Duodenal mucosa (tissue), 2 donors: ENCODE data around the gene RSAD1.

Source experiments
- H3K27ac ChIP-seq: one replicate; pipeline ENCODE4 v1.7.0; 2013; ENCODE audit warnings: low read depth, low read length
- H3K27me3 ChIP-seq, 2 donors: one replicate each; pipeline ENCODE4 v1.7.0; 2013; ENCODE audit warnings: low read length in 2 of 2, control low read depth in 1 of 2; ENCODE audit not compliant: insufficient read depth in 2 of 2, control insufficient read depth in 1 of 2
- H3K36me3 ChIP-seq, 2 donors: one replicate each; pipeline ENCODE4 v1.7.0; 2013; ENCODE audit warnings: low read length in 2 of 2, control low read depth in 1 of 2; ENCODE audit not compliant: insufficient read depth in 2 of 2, control insufficient read depth in 1 of 2
- H3K4me1 ChIP-seq, 2 donors: one replicate each; pipeline ENCODE4 v1.7.0; 2013; ENCODE audit warnings: low read length in 2 of 2, control low read depth in 1 of 2; ENCODE audit not compliant: insufficient read depth in 2 of 2, control insufficient read depth in 1 of 2
- H3K4me3 ChIP-seq, 2 donors: one replicate each; pipeline ENCODE4 v1.7.0; 2013; ENCODE audit warnings: low read length in 2 of 2, low read depth in 1 of 2
- H3K9ac ChIP-seq, 2 donors: one replicate each; pipeline ENCODE4 v1.7.0; 2013; ENCODE audit warnings: low read length in 2 of 2, low read depth in 1 of 2
- H3K9me3 ChIP-seq, 2 donors: one replicate each; pipeline ENCODE4 v1.7.0; 2013; ENCODE audit warnings: low read length in 2 of 2, control low read depth in 1 of 2; ENCODE audit not compliant: control insufficient read depth in 1 of 2

The RSAD1 gene

GRCh38 chr17:50502301-50502990, 23.8 kb downstream of the RSAD1 start:
- Histone ChIP-seq H3K9ac (no peak overlapping the region), H3K4me1 (peaks cover 24 to 32% of the 10 kb centered on the region in 2 donors), H3K9me3 (no peaks in the 10 kb centered on the region), H3K4me3 (no peak overlapping the region), H3K27me3 (no peaks in the 10 kb centered on the region), H3K27ac (no peak overlapping the region), H3K36me3 (no peaks in the 10 kb centered on the region)

- no peaks in the 10 kb centered on the region for H3K9me3 ChIP-seq
- no peaks in the 10 kb centered on the region for H3K36me3 ChIP-seq
- peaks cover 23 to 32% of the 10 kb centered on the region in 2 donors for H3K4me1 ChIP-seq
- H3K27ac ChIP-seq, result no peak overlapping the region
- no peaks in the 10 kb centered on the region for H3K27me3 ChIP-seq
- H3K9ac ChIP-seq, result peak overlapping the region in 1 of 2 donors; percentile 22
- H3K4me3 ChIP-seq, result no peak overlapping the region
Observed at GRCh38 chr17:50505591-50506130, 27.0 kb downstream of the RSAD1 start.

GRCh38 chr17:50506298-50506697, 27.6 kb downstream of the RSAD1 start:
- peaks cover 23 to 37% of the 10 kb centered on the region in 2 donors for H3K4me1 ChIP-seq

GRCh38 chr17:50507871-50508572, 29.4 kb downstream of the RSAD1 start, which contains the start of gene MYCBPAP:
Gene MYCBPAP, plus strand, starts transcription at chr17:50508439. Its CDS starts 236 bp downstream, at chr17:50508675.
- no peaks in the 10 kb centered on the region for H3K36me3 ChIP-seq
- H3K9ac ChIP-seq, result peak within 1 kb of the TSS; percentile 35 to 59
- peak within 1 kb of the TSS; percentile 50 for H3K27ac ChIP-seq
- H3K27me3 ChIP-seq, result no peaks in the 10 kb centered on the region
- no peaks in the 10 kb centered on the region for H3K9me3 ChIP-seq
- H3K4me1 ChIP-seq, result peaks cover 28 to 43% of the 10 kb centered on the region in 2 donors
- peak within 1 kb of the TSS; percentile 59 to 70 for H3K4me3 ChIP-seq

More at GRCh38 chr17:50506298-50506697, 27.6 kb downstream of the RSAD1 start:
- Histone ChIP-seq H3K36me3 (no peaks in the 10 kb centered on the region), H3K27ac (no peak overlapping the region), H3K9ac (no peak overlapping the region), H3K9me3 (no peaks in the 10 kb centered on the region), H3K4me3 (no peak overlapping the region), H3K27me3 (no peaks in the 10 kb centered on the region)

- H3K4me1 ChIP-seq, result peaks cover 23 to 40% of the 10 kb centered on the region in 2 donors
- H3K9me3 ChIP-seq, result no peaks in the 10 kb centered on the region
- H3K27ac ChIP-seq, result peak overlapping the region; percentile 50
- H3K36me3 ChIP-seq, result no peaks in the 10 kb centered on the region
- H3K4me3 ChIP-seq, result peak overlapping the region; percentile 59 to 70
- H3K9ac ChIP-seq, result peak overlapping the region; percentile 35 to 59
- no peaks in the 10 kb centered on the region for H3K27me3 ChIP-seq
Observed at GRCh38 chr17:50508573-50509460, 30.2 kb downstream of the RSAD1 start.

- H3K4me1 ChIP-seq, result peaks cover 12 to 28% of the 10 kb centered on the region in 2 donors
- no peak overlapping the region for H3K27ac ChIP-seq
- H3K9ac ChIP-seq, result peak overlapping the region in 1 of 2 donors; percentile 18
- no peaks in the 10 kb centered on the region for H3K36me3 ChIP-seq
- no peak overlapping the region for H3K4me3 ChIP-seq
- H3K27me3 ChIP-seq, result no peaks in the 10 kb centered on the region
- no peaks in the 10 kb centered on the region for H3K9me3 ChIP-seq
Observed at GRCh38 chr17:50511058-50511457, 32.4 kb downstream of the RSAD1 start.

GRCh38 chr17:50513495-50513894, 34.8 kb downstream of the RSAD1 start:
- Histone ChIP-seq H3K27me3 (no peaks in the 10 kb centered on the region), H3K4me1 (peaks cover 12 to 25% of the 10 kb centered on the region in 2 donors), H3K36me3 (no peaks in the 10 kb centered on the region), H3K9ac (no peak overlapping the region), H3K4me3 (no peak overlapping the region), H3K9me3 (no peaks in the 10 kb centered on the region), H3K27ac (no peak overlapping the region)

GRCh38 chr17:50514388-50514787, 35.7 kb downstream of the RSAD1 start:
- Histone ChIP-seq H3K4me3 (no peak overlapping the region), H3K4me1 (peaks cover 5 to 17% of the 10 kb centered on the region in 2 donors), H3K27me3 (no peaks in the 10 kb centered on the region), H3K27ac (no peak overlapping the region), H3K36me3 (no peaks in the 10 kb centered on the region), H3K9me3 (no peaks in the 10 kb centered on the region), H3K9ac (no peak overlapping the region)

GRCh38 chr17:50514936-50515702, 36.5 kb downstream of the RSAD1 start:
- Histone ChIP-seq H3K27me3 (no peaks in the 10 kb centered on the region), H3K9ac (no peak overlapping the region), H3K4me3 (no peak overlapping the region), H3K27ac (no peak overlapping the region), H3K4me1 (peaks cover 5 to 17% of the 10 kb centered on the region in 2 donors), H3K36me3 (no peaks in the 10 kb centered on the region), H3K9me3 (no peaks in the 10 kb centered on the region)
